NCI-H1105 treated with DMSO at 0.1 percent for 48 hours (cell line): ENCODE data around the gene NTMT1.

Experiments
- DNase-seq: peaks from one replicate; lab custom pipeline; 2025; lab: John Stamatoyannopoulos, UW

Gene NTMT1

GRCh38 chr9:129637102-129637501, 11.1 kb downstream of the NTMT1 start:
- no peak for DNase-seq

GRCh38 chr9:129637673-129638439, 11.9 kb downstream of the NTMT1 start:
- DNase-seq = no peak

- DNase-seq = no peak
These were observed 13.2 kb downstream of the NTMT1 start for GRCh38 chr9:129639034-129639630.

GRCh38 chr9:129639756-129640085, 13.8 kb downstream of the NTMT1 start:
- no peak for DNase-seq

- peak; percentile 93 for DNase-seq
These were observed 14.3 kb downstream of the NTMT1 start for GRCh38 chr9:129640086-129640870.

- no peak for DNase-seq
These were observed 15.1 kb downstream of the NTMT1 start for GRCh38 chr9:129640871-129641749.

- DNase-seq = peak; percentile 80
These were observed 16.0 kb downstream of the NTMT1 start, which contains the start of gene ASB6 for GRCh38 chr9:129641750-129642585. Gene ASB6, minus strand, starts transcription at chr9:129642151. Its CDS starts 152 bp downstream, at chr9:129641999.

- DNase-seq = no peak
These were observed 17.7 kb downstream of the NTMT1 start for GRCh38 chr9:129643706-129644105.

GRCh38 chr9:129644365-129644764, 18.4 kb downstream of the NTMT1 start:
- no peak for DNase-seq

- DNase-seq = no peak
These were observed 18.9 kb downstream of the NTMT1 start for GRCh38 chr9:129644902-129645301.

- no peak for DNase-seq
These were observed 20.3 kb downstream of the NTMT1 start for GRCh38 chr9:129646252-129646651.

- no peak for DNase-seq
These were observed 20.7 kb downstream of the NTMT1 start for GRCh38 chr9:129646654-129647053.

GRCh38 chr9:129647635-129648034, 21.7 kb downstream of the NTMT1 start:
- no peak for DNase-seq

GRCh38 chr9:129648092-129648763, 22.3 kb downstream of the NTMT1 start:
- no peak for DNase-seq

- DNase-seq = no peak
These were observed 22.8 kb downstream of the NTMT1 start for GRCh38 chr9:129648764-129649115.

GRCh38 chr9:129649726-129650679, 24.0 kb downstream of the NTMT1 start:
- no peak for DNase-seq

- no peak for DNase-seq
These were observed 24.8 kb downstream of the NTMT1 start for GRCh38 chr9:129650680-129651235.

GRCh38 chr9:129653823-129654553, 28.0 kb downstream of the NTMT1 start:
- no peak for DNase-seq
